GM12873 (cell line): ENCODE data around the gene PCDHA1.

ENCODE experiments used
- CTCF ChIP-seq: IDR thresholded peaks from 2 replicates; pipeline ENCODE4 v1.5.1; 2012; ENCODE audit warnings: low read depth, mild to moderate bottlenecking, moderate library complexity, low read length, control low read depth; ENCODE audit not compliant: insufficient read depth; ENCODE audit errors: missing control alignments

The PCDHA1 gene

DNA sequence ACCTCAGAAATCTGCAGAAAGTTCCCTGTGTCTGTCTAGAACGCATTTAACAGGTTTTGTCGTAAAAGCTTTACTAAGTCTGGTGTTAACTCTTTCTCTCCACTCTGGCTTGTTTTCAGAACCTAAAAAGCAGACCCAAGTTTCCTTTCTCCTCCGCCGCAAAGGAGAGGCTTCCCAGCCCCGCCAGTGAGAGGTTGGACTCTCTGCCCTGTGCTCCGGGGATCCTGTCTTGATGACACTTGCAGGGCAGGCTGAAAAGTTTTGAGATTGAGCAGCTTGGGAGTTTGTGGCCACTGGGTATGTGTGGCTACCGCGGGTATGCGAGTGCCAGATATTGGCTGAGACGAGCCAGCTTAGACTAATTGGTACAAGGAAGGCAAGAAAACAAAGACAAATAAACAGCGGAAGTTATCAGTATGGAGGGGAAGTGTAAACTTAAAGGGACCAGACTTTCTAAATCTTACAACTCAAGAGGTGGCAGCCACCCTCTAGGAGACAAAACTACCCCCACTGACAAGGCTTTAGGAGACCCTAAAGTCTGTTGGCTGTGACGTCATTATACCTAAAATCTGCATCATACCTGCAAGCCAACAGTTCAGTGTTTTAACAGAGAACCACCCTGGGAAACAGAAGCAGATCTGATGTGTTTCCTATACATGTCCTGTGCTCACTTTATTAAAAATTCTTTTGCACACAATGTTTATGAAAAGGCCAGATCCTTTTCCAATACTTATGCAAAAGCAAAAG, 224.3 kb downstream of the PCDHA1 start:
- no peak for TF ChIP-seq CTCF

DNA sequence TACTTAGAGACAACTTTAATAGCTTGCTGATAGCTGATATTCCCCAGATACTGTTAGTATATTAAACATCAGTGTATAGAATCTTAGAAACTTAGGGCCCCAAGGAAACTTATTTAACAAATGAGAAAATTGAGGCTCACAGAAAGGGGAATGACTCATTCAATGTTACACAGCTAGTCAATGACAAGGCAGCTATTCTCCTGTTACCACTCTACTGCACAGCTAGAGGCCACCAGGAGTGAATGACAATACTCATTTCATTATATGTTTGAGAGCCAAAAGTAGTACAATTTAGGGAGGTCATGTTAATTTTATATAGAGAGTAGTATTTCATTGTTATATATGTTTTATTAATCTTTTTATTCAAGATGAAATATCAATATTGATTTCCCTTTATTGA, 232.0 kb downstream of the PCDHA1 start:
- no peak for TF ChIP-seq CTCF

DNA sequence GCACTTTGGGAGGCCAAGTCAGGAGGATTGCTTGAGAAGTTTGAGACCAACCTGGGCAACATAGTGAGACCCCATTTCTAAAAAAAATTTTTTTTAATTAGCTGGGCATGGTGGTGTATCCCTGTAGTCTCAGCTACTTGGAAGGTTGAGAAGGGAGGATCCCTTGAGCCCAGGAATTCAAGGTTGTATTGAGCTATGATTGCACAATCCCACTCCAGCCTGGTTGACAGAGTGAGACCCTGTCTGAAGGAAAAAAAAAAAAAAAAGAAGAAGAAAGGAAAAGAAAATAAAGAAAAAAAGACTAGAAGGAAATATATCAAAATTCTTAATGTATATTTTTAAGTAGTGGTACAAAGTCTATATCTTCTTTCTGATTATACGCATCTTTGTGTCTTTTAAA, 236.4 kb downstream of the PCDHA1 start:
- no peak for TF ChIP-seq CTCF

DNA sequence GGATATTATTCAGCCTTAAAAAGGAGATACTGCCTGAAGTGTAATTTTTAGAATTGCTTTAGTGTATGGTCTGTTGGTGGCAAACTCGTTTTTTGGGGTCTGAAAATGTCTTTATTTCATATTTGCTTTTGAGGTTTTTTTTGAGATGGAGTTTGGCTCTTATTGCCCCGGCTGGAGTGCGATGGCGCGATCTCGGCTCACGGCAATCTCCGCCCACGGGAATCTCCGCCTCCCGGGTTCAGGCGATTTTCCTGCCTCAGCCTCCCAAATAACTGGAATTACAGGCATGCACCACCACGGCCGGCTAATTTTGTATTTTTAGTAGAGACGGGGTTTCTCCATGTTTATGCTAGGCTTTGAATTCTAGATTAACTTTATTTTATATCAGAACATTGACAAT, 245.1 kb downstream of the PCDHA1 start:
- no peak for TF ChIP-seq CTCF

DNA sequence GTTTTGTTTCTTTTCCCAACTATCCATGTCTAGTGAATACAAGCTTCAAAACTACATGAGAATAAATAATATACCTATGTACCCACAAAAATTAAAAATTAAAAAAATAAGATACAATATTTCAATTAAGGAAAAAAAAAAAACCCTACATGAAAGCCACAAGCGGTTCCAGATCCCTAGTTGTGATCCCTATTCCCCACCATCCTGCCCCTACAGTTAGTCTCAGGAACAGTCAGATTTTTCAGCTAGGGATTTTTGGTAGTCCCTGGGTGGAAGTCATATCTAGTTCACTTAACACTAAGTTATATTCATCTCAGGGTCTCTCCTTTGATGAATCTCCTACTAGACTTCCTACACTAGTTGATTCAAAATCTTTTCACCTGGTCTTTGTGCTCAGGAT, 246.7 kb downstream of the PCDHA1 start:
- TF ChIP-seq CTCF, result no peak

DNA sequence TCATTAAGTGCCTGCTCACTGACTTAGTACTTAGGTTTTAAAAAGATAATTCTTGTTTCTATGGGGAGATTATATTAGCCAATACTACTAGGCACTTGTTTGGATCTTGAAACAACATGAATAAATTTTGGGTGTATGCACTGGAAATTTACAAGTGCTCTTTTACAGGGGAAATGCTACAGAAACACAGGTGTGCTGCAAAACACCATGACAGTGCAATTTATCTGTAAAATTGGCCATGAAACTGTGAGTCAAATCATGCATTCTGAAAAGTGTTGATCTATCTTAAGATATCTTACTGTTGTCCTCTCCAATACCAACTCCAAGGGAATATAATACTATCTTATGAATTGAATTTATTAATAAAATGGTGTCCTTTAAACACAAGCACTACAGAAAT, 253.1 kb downstream of the PCDHA1 start:
- no peak for TF ChIP-seq CTCF

DNA sequence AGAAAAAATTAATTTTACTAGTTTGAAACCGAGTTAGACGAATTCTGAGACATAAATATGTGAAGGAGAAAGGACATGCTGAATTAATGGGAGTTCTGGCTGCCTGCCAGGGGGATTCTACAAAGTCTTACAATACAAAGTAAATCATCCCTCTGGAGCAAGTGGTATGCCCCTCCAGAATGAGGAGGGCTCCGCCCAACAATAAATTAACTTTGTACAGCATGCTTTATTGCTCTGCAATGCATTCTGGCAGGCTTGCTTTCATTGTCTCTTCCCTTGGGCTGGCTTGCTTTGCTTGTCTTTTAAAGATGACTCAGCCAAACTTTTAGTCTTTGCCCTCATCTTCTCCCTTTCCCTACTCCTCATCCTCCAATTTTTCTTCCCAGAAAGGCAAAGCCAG, 253.6 kb downstream of the PCDHA1 start:
- no peak for TF ChIP-seq CTCF
